Adrenal gland (tissue), 12 donors: ENCODE data around the gene PDE8A. TPM values are rescaled to one million over a fixed set of nuclear protein-coding genes. Genes with fewer than 3 reads are reported as not detected.
A peak's percentile ranks its signal among the peaks of the same experiment; 100 is the strongest.

ENCODE experiments used
- DNase-seq, 7 donors: peaks; one replicate each; pipeline ENCODE4 v3.0.0-alpha.2; 2019 to 2020
- H3K27ac ChIP-seq, 5 donors: fragments of 200-600 bp; sonication (generic) in 4 of 5; 1 replicate in 3 of 5; 2 replicates in 2 of 5; pipeline versions ENCODE4 v1.5.1 to v1.8.0; 2016 to 2020; ENCODE audit warnings: mild to moderate bottlenecking in 1 of 5
- H3K27me3 ChIP-seq: fragments of 200-600 bp; 2 replicates; pipeline ENCODE4 v1.8.0; 2021
- H3K36me3 ChIP-seq, 2 donors: fragments of 200-600 bp; replicated peaks in 1 of 2; 1 replicate in 1 of 2; 2 replicates in 1 of 2; pipeline versions ENCODE4 v1.5.1 to v1.8.0; 2018 to 2022
- H3K4me1 ChIP-seq, 2 donors: fragments of 200-600 bp; replicated peaks in 1 of 2; 1 replicate in 1 of 2; 2 replicates in 1 of 2; pipeline versions ENCODE4 v1.5.1 to v1.8.0; 2018 to 2021
- H3K4me3 ChIP-seq, 4 donors: fragments of 200-600 bp; sonication (generic) in 3 of 4; one replicate each; pipeline ENCODE4 v1.5.1; 2016 to 2018
- H3K9me3 ChIP-seq, 3 donors: fragments of 200-600 bp; sonication (generic) in 1 of 3; replicated peaks in 1 of 3; 1 replicate in 2 of 3; 2 replicates in 1 of 3; pipeline versions ENCODE4 v1.5.1 to v1.8.0; 2016 to 2021
- CTCF ChIP-seq, 6 experiments: fragments of 450-650 bp in 4 of 6; fragments of 200-600 bp in 2 of 6; sonication (generic) in 1 of 6; IDR thresholded peaks; 1 replicate in 5 of 6; 2 replicates in 1 of 6; pipeline versions ENCODE4 v1.5.1 to v1.8.0; 2016 to 2021; ENCODE audit warnings: antibody characterized with exemption in 6 of 6, mild to moderate bottlenecking in 2 of 6, moderate library complexity in 1 of 6
- POLR2A ChIP-seq, 2 donors: fragments of 450-650 bp; IDR thresholded peaks; one replicate each; pipeline ENCODE4 v1.6.1; 2017; ENCODE audit warnings: antibody characterized with exemption in 2 of 2, mild to moderate bottlenecking in 2 of 2, moderate library complexity in 1 of 2
- WGBS, 4 donors: extraction: QIAGEN DNeasy Blood & Tissue Kit in 2 of 4; methylation state at CpG; one replicate each; pipeline versions ENCODE4 v1.1.5 to v1.1.7; 2013 to 2017; 5-methylcytosine and 5-hydroxymethylcytosine counted together
- intact Hi-C, 2 donors: fragments of 100-400 bp; cut with DNase I; formaldehyde crosslinking; loops; one replicate each; pipeline versions ENCODE4 v1.14.1 to v1.15.0; 2022 to 2023
- polyA plus RNA-seq, 3 donors: library from polyadenylated mRNA; stranded (reverse); fragments of 200-250 nt in 2 of 3; fragments of 350-450 nt in 1 of 3; fragmentation: Illumina TruSeq in 1 of 3; extraction: RNeasy Lipid Tissue Mini Kit (QIAGEN cat#74804) in 1 of 3; gene quantifications; one replicate each; pipeline ENCODE4 v1.2.3, GENCODE V29; 2013 to 2014
- total RNA-seq, 9 donors: library from RNA; depleted of rRNA in 4 of 9; stranded (reverse); fragments of >200 nt in 4 of 9; fragments of 120-200 nt in 1 of 9; fragmentation: NEBNext Ultra II Directional in 1 of 9; extraction: Animal tissue kit (Norgen Biotek cat#: 25700) in 1 of 9; gene quantifications; one replicate each; pipeline versions ENCODE4 v1.1.0 to v1.2.4, GENCODE V29; 2013 to 2023
- donor health status: healthy with polysubstance abuse.
- donor health status: Bipolar disorder and iron deficiency.
- donor health status: DM: yes; HTN: yes; CAD: no.
- donor health status: DM: no; HTN: no; CAD: no.
- donor health status: DM: no; HTN: no; CAD: no.
- donor health status: DM: yes; HTN: yes; CAD: no.

PDE8A gene
- total and polyA plus RNA-seq, 12 donors: 47.3 to 123 (median 66.4) TPM

- intact Hi-C loops: no loop called here
- H3K4me3 ChIP-seq: no peak overlapping the region
- H3K9me3 ChIP-seq: no peaks in the 10 kb centered on the region
- H3K27me3 ChIP-seq: no peaks in the 10 kb centered on the region
- WGBS, 4 donors: 78 to 86% (median 80%) methylated on average over 4 to 5 of the region's 5 CpGs
- H3K4me1 ChIP-seq: peaks cover 7 to 13% of the 10 kb centered on the region in 2 donors
- no peak for TF ChIP-seq CTCF (IDR thresholded peaks at IDR 0.05)
- no peak for TF ChIP-seq POLR2A (IDR thresholded peaks at IDR 0.05)
- no peak overlapping the region for H3K27ac ChIP-seq
- DNase-seq: peak in 2 of 7 donors; percentile 18 to 21
- no peaks in the 10 kb centered on the region for H3K36me3 ChIP-seq
These were observed 5.7 kb upstream of the PDE8A start for GRCh38 chr15:84975871-84976351.

- intact Hi-C loops: no loop called here
- no peaks in the 10 kb centered on the region for H3K36me3 ChIP-seq
- no peak overlapping the region for H3K4me3 ChIP-seq
- no peaks in the 10 kb centered on the region for H3K27me3 ChIP-seq
- DNase-seq: peak in 2 of 7 donors; percentile 18 to 20
- TF ChIP-seq CTCF (IDR thresholded peaks at IDR 0.05): no peak
- no peak for TF ChIP-seq POLR2A (IDR thresholded peaks at IDR 0.05)
- no peak overlapping the region for H3K27ac ChIP-seq
- 78 to 81% (median 80%) methylated on average over 10 of the region's 10 CpGs for WGBS, 4 donors
- peaks cover 4 to 13% of the 10 kb centered on the region in 2 donors for H3K4me1 ChIP-seq
- H3K9me3 ChIP-seq: no peaks in the 10 kb centered on the region
These were observed 4.8 kb upstream of the PDE8A start for GRCh38 chr15:84976746-84977345.

GRCh38 chr15:84979651-84980050 is 2.0 kb upstream of the PDE8A start:
- Histone ChIP-seq H3K36me3 (no peaks in the 10 kb centered on the region), H3K27ac (peak overlapping the region; percentile 87 to 97 (median 91)), H3K27me3 (no peaks in the 10 kb centered on the region), H3K4me1 (peaks cover 7 to 34% of the 10 kb centered on the region in 2 donors), H3K4me3 (peak overlapping the region in 3 of 4 donors; percentile 94 to 97 (median 95)), H3K9me3 (no peaks in the 10 kb centered on the region)
- intact Hi-C loops: no loop called here
- TF ChIP-seq CTCF (IDR thresholded peaks at IDR 0.05): no peak
- no peak for TF ChIP-seq POLR2A (IDR thresholded peaks at IDR 0.05)
- DNase-seq: peak; percentile 64 to 82 (median 74)
- WGBS, 4 donors: 11 to 21% (median 16%) methylated on average over 11 to 16 of the region's 16 CpGs

- no peaks in the 10 kb centered on the region for H3K27me3 ChIP-seq
- peak overlapping the region; percentile 64 to 97 (median 94) for H3K4me3 ChIP-seq
- 0 to 2% (median 0%) methylated on average over 24 to 66 of the region's 66 CpGs for WGBS, 4 donors
- H3K36me3 ChIP-seq: no peaks in the 10 kb centered on the region
- intact Hi-C loops: no loop called here
- H3K9me3 ChIP-seq: no peaks in the 10 kb centered on the region
- peak overlapping the region; percentile 87 to 97 (median 91) for H3K27ac ChIP-seq
- DNase-seq: peak; percentile 85 to 93 (median 90)
- peak; percentile 56 to 86 for TF ChIP-seq POLR2A (IDR thresholded peaks at IDR 0.05)
- peak in 1 of 6 experiments; percentile 36 for TF ChIP-seq CTCF (IDR thresholded peaks at IDR 0.05)
- peaks cover 11 to 42% of the 10 kb centered on the region in 2 donors for H3K4me1 ChIP-seq
These were observed 1.2 kb upstream of the PDE8A start for GRCh38 chr15:84980196-84981053.
